Daoy (cell line): ENCODE data around the gene PANX2. TPM values are rescaled to one million over a fixed set of nuclear protein-coding genes. Genes with fewer than 3 reads are reported as not detected.
A peak's percentile ranks its signal among the peaks of the same experiment; 100 is the strongest.
"Not testable (repeated sequence)": the region's sequence is repeated elsewhere in the genome, so short reads cannot be mapped to it uniquely, and the experiment has no call there.

Source experiments
- DNase-seq: peaks from one replicate; pipeline ENCODE4 v3.0.0-alpha.2; 2015; ENCODE audit warnings: low read depth
- total RNA-seq: library from RNA; depleted of rRNA; stranded (reverse); fragments of >200 nt; shearing (Covaris generic); gene quantifications from 2 replicates; pipeline ENCODE4 v1.2.3, GENCODE V29; 2014

The PANX2 gene
- total RNA-seq, 1 experiment from 2014 or later, result 1.5 TPM

- DNase-seq, result no peak
These were observed 27.5 kb downstream of the PANX2 start for GRCh38 chr22:50197856-50198623.

DNA sequence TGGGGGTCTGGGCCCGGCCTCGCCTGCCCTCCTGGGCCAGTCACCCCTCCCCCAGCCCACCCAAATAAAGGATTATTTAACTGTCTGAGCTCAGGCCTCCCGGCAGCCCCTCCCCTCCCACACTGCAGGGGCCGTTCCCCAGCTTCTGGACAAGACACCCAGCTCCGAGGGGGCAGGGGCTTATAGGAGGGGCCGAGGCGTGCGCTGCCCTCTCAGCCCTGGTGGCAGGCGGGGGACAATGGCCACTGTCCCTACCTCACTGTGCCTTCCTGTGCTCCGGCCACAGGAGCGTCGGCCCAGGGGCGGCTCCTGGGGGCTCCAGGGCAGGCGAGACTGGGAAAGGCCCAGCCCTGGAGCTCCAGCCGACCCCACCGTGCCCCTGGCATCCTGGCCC is 28.1 kb downstream of the PANX2 start:
- no peak for DNase-seq

DNA sequence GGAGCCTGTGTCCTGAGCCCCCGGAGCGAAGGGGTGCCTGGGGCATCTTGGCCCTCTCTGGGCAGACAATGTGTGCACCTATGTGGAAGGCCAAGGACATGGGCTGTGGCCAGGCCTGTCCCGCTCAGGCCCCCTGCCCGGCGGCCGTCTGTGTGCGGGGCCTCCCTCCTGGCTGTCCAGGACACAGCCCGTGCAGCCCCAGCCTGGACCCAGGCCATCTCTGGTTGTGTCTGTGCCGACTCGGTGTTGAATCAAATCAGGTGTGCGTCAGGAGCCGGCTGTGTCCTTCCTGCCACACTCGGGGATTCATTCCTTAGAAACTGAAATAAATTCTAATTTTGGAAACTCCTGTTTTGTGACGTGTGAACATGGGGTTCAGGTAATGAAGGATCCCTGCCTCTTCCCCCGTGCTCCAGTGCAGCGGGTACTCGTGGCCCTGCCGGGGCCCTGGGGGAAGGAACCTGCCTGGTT is 28.8 kb downstream of the PANX2 start:
- DNase-seq, result no peak

DNA sequence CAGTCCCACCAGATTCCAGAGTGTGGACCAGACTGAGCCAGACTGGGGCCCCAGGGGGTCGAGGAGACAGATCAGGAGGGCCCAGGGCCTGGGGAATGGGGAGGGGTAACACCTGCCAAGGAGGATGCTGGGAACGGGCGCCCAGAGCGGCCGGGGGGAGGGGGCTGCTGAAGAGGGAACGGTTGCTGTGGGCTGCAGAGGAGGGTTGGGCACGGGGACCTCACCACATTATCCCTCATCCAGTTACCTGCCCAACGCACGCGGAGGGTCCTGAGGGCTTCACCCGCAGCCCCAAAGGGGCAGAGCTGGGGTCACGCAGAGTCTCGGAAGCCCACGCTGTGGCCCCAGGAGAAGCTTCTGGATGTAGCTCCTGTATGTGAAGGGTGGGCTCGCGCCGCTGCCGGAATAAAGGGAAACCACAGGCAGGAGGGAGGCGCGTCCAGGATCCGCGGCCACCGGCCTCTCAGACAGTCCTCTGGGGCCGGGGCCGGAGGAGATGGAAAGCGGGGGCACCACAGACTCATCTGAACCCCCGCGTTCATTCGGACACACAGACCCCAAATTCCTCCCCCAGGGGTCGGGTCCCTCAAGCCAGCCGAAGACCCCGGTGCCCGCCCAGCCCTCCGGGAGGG is 29.4 kb downstream of the PANX2 start:
- no peak for DNase-seq

DNA sequence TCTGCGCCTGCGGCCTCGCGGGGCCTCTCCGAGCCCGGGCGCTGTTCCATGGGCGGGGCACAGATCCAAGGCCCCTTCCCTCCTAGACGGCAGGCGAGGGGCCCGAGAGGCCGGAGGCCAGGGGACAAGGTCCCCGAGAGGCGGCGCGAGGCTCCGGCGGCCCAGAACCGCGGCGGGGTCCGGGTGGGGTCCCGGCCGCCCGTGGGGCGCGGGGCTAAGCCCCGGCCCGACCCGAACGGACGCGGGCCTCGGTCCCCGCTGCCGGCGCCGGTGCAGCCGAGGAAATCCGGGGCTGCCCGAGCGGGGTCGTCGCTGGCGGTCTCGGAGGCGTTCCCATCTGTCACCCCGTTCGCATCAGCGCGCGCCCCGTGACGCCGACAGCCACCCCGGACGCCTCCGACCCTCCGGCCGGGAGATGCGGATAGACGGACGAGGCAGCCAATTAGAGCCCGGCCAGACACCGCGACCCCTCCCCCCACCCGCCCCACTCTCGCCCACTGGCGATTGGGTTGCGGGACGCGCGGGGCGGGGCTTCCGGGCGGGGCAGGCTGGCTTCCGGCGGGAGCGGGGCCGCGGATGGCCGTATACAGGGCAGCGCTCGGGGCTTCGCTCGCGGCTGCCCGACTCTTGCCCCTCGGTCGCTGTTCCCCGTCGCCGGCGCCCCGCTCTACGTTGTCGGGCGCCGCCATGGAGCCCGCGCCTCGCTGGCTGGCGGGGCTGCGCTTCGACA is 30.1 kb downstream of the PANX2 start, which contains the start of gene SELENOO:
TSS of gene SELENOO (plus strand) at position 551 of the 730 bp plus-strand sequence. CDS start at position 577, 26 bp downstream.
- DNase-seq, result peak; percentile 89

GRCh38 chr22:50201191-50202129 is 30.9 kb downstream of the PANX2 start:
- DNase-seq, result no peak

DNA sequence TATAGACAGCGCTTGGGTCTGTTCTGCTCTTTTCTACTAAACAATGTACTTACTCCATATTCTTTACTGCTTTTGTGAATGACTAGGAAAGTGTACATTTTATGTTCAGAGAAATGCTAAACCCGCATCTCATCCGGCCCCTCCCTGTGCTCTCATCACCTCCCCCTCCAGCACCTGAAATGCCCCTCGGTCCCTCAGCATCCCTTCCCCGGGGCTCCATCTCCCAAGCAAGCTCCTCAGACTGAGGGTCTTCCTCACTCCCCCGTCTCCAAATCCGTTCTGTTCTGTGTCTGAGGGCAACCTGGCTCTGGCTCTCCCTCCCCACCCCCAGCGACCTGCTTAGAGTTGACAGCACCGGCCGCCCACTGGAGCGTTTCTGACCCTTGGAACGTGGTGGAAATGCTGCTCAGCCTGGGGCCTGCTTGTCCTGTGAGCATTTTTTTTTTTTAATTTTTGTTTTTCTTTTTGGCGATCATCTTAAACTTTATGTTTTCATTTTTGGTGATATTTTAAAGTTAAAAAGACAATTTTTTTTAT is 31.7 kb downstream of the PANX2 start:
- no peak for DNase-seq

DNA sequence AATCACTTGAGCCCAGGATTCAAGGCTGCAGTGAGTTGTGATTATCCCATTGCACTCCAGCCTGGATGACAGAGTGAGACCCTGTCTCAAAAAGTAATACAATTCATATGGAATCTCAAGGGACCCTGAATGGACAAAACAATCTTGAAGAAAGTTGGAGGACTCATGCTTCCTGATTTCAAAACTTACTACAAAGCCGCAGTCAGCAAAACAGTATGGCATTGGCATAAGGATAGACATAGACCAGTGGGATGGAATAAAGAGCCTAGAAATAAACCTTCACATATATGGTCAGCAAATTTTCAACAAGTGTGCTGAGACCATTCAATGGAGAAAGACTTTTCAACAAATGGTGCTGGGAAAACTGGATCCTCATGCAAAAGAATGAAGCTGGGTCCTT is 32.8 kb downstream of the PANX2 start:
- no peak for DNase-seq

- no peak for DNase-seq
These were observed 34.0 kb downstream of the PANX2 start for GRCh38 chr22:50204571-50204970.

- not testable (repeated sequence) for DNase-seq
These were observed 34.5 kb downstream of the PANX2 start for GRCh38 chr22:50204998-50205397.

GRCh38 chr22:50205781-50206569 is 35.4 kb downstream of the PANX2 start:
- DNase-seq, result no peak

DNA sequence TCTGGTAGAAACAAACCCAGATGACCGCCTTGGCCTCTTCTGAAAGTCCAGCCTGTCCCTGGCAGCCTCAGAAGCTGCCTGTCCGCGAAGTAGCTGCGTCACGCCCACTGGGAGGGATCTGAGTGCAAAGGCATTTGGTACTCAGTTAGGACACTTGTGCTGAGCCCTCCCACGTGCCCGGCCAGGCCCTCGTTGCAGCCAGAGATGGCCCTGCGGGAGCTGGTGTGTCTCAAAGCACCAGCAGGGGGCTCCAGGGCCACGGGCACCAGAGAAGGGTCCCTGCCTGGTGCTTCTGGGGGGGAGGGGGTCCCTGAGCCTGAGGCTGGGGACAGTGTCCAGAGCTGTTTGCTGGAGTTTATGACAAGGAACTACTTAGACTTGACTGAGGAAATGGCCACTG is 36.1 kb downstream of the PANX2 start:
- no peak for DNase-seq

DNA sequence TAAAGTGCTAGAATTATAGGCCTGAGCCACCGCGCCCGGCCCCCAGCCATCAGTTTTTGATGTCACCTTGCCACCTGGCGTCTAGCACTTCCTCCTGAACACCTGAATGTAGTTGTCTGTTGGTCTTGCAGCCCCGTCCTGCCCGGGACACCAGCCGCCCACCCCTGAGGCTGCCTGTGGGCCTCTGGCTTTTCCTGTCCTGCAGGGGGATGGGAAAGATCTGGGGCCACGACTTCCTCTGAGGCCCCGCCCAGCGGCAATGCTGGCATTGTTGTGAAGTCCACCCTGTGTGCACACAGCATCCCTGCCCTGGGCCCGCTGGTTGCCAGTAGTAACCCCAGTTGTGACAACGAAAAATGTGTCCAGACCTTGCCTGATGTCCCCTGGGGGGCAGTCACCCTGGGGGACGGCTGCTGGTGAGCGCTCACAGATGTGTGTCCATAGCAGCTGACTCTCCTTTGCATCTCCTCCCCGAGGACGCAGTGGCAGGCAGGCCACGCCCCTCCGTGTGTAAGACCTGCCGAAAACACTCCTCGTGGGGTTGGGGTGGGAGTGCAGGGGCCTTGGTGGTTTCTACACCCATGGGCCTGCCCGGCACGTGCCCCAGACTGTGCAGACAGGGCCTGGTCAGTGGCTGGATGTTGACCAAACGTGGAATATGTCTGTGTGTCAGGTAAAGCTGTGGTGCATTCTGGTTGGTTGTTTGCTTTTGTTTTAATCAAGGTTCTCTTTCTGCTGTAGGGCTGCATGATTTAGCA is 37.0 kb downstream of the PANX2 start:
- no peak for DNase-seq

DNA sequence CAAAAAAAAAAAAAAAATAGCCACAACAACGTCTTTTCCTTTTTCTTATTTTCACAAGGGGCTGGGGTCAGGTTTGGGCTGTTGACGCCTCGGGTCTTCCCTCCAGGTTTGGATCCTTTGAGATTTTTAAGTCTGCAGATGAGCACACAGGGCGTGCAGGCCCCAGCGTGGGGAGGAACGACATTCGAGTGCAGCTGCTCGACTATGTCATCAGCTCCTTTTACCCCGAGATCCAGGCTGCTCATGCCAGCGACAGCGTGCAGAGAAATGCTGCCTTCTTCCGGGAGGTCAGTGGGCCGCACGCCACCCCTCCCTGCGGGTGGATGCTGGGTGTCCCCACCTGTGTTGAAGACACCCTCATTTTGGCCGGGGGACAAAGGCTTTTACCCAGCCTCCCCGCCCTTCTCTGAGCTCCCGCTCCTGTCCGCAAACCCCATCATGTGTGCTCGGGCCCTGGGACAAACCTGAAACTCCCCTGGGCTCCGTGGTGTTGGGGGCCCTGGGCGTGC is 38.0 kb downstream of the PANX2 start:
- DNase-seq, result no peak

DNA sequence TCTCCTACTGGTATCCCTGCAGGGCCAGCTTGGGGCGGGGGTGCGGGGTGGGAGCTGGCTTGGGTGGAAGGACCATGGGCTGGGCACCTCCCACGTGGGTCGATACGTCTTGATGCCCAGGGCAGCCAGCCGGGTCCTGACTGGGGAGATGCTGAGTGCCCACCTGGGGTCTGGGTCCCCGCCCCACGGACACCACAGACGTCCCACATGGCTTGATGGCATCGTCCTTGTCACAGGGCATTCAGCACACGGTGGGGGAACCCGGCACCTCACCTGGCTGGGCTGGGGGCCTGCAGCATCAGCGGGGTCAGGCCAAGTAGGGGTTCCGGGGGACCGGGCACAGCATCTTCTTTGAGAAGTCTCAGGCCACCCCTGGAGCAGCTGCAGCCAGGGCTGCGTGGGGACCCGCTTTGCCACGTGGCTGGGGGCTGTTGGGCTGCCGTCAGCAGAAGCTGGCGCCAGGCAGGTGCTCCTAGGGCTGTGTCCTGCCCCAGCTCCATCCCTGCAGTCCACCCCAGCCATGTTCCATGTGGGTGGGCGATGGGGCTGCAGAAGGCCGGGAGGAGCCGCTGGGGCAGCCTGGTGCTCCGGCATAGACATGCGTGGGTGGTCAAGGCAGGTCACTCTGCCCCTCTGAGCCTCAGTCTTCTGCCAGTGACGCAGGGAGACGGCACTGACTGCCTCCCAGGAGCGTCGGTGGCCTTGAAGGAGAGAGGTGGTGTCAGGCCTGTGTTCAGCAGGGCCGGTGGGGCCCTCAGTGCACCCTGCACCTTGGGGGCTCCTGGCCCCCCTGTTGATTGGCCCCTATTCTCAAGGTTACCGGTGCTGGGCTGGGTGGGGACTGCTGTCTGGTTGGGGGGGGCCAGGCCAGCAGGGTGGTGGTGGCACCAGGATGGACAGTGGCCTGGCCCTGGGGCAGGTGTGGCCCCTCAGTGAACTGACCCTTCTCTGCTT is 38.7 kb downstream of the PANX2 start:
- DNase-seq, result no peak

DNA sequence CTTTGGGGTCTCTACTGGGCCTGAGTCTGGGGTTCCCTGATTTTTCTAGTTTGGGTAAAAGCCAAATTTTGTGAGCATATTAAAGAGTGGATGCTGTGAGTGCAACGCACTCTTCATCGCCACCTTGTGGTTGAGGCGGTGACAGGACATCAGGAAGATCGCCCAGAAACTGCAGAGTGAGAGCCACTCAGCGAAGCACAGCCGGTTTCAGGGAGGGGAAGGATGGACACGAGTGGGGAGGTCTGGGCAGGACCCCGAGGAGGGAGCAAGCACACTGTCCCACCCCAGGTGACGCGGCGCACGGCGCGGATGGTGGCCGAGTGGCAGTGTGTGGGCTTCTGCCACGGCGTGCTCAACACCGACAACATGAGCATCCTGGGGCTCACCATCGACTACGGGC is 39.4 kb downstream of the PANX2 start:
- DNase-seq, result peak; percentile 68

DNA sequence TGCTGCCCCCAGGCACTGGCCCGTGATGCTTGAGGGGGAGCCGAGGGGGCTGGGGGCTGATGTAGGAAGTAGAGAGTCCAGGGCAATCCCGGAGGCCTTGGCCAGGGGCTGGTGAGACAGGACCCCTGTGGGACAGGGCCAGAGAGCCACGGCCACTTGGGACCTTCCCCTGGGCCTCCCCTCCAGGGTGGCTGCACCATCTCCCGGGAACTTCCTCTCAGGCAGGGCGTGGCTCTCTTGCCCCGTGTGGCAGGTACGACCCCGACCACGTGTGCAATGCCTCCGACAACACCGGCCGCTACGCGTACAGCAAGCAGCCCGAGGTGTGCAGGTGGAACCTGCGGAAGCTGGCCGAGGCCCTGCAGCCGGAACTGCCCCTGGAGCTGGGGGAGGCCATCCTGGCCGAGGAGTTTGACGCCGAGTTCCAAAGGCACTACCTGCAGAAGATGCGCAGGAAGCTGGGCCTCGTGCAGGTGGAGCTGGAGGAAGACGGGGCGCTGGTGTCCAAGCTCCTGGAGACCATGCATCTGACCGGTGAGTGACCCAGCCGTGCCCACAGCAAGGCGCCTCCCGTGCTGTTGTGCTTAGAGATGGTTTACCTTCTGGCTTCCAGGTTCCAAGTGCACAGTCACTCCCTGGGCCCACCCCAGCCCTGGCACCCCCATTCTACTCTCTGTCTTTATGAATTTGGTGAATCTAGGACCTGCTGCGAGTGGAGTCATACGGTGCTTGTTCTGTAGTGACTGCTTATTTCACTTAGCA is 40.0 kb downstream of the PANX2 start:
- no peak for DNase-seq
